Keratinocyte (primary cell): ENCODE measurements around the gene COX4I1.
"Not testable (repeated sequence)": the region's sequence is repeated elsewhere in the genome, so short reads cannot be mapped to it uniquely, and the experiment has no call there.

Experiments
- EZH2 ChIP-seq: IDR thresholded peaks from one replicate; pipeline ENCODE4 v1.6.1; 2012; ENCODE audit warnings: inconsistent platforms, mild to moderate bottlenecking, low read length, moderate library complexity
- TF ChIP-seq, protein P1 (sequence below), 3 experiments: IDR thresholded peaks in 1 of 3; conservative IDR thresholded peaks in 1 of 3; optimal IDR thresholded peaks in 1 of 3; 2 replicates in 2 of 3; 3 replicates in 1 of 3; pipeline versions ENCODE3 to v1.5.1; 2011; ENCODE audit warnings: low read length in 3 of 3, mild to moderate bottlenecking in 3 of 3, moderate library complexity in 2 of 3, control low read depth in 1 of 3, inconsistent platforms in 1 of 3; ENCODE audit not compliant: insufficient read depth in 2 of 3; ENCODE audit errors: extremely low read depth in 1 of 3

DNA sequence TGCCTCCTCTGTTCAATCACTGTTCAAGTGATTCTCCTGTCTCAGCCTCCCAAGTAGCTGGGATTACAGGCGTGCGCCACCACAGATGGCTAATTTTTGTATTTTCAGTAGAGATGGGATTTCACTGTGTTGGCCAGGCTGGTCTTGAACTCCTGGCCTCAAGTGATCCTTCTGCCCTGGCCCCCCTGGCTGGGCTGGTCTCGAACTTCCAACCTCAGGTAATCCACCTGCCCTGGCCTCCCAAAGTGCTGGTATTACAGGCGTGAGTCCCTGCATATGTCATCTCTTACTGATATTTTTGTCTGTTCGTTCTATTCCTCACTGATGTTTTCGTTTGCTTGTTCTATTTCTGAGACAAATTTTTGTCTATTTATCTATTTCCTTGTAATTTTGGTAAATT, 17.7 kb downstream of the COX4I1 start:
- TF ChIP-seq, protein P1, sequence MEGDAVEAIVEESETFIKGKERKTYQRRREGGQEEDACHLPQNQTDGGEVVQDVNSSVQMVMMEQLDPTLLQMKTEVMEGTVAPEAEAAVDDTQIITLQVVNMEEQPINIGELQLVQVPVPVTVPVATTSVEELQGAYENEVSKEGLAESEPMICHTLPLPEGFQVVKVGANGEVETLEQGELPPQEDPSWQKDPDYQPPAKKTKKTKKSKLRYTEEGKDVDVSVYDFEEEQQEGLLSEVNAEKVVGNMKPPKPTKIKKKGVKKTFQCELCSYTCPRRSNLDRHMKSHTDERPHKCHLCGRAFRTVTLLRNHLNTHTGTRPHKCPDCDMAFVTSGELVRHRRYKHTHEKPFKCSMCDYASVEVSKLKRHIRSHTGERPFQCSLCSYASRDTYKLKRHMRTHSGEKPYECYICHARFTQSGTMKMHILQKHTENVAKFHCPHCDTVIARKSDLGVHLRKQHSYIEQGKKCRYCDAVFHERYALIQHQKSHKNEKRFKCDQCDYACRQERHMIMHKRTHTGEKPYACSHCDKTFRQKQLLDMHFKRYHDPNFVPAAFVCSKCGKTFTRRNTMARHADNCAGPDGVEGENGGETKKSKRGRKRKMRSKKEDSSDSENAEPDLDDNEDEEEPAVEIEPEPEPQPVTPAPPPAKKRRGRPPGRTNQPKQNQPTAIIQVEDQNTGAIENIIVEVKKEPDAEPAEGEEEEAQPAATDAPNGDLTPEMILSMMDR (optimal IDR thresholded peaks at IDR 0.05 in 1 of 3, IDR thresholded peaks at IDR 0.05 in 1 of 3, conservative IDR thresholded peaks at IDR 0.05 in 1 of 3; ENCODE audit: extremely low read depth in 1 of 3, insufficient read depth in 2 of 3, low read length in 3 of 3) = not testable (repeated sequence)
- TF ChIP-seq EZH2 = not testable (repeated sequence)
